Body of pancreas (tissue), 4 donors: ENCODE results near the gene LAMA5. TPM values are rescaled to one million over a fixed set of nuclear protein-coding genes. Genes with fewer than 3 reads are reported as not detected.

Experiments used
- ATAC-seq: fragments of 150-250 bp; one replicate; pipeline ENCODE4 v1.9.1; 2016
- DNase-seq, 4 donors: peaks; one replicate each; pipeline ENCODE4 v3.0.0-alpha.2; 2019
- H3K27ac ChIP-seq, 4 donors: fragments of 200-600 bp; sonication (generic); 1 replicate in 3 of 4; 2 replicates in 1 of 4; pipeline versions ENCODE4 v1.5.1 to v1.6.1; 2016 to 2019; ENCODE audit warnings: mild to moderate bottlenecking in 1 of 4, mixed read lengths in 1 of 4, moderate library complexity in 1 of 4
- H3K27me3 ChIP-seq, 2 donors: fragments of 200-600 bp; sonication (generic); one replicate each; pipeline ENCODE4 v1.6.0; 2016; ENCODE audit warnings: mild to moderate bottlenecking in 1 of 2
- H3K36me3 ChIP-seq, 2 donors: fragments of 200-600 bp; sonication (generic); replicated peaks in 1 of 2; 2 replicates each; pipeline ENCODE4 v1.5.1; 2016; ENCODE audit warnings: low read depth in 2 of 2; ENCODE audit not compliant: insufficient read depth in 1 of 2
- H3K4me1 ChIP-seq: fragments of 200-600 bp; sonication (generic); one replicate; pipeline ENCODE4 v1.6.0; 2016
- H3K4me3 ChIP-seq, 2 donors: fragments of 200-600 bp; sonication (generic); 1 replicate in 1 of 2; 2 replicates in 1 of 2; pipeline ENCODE4 v1.5.1; 2016 to 2019
- H3K9me3 ChIP-seq, 3 donors: fragments of 200-600 bp; sonication (generic); 1 replicate in 2 of 3; 2 replicates in 1 of 3; pipeline ENCODE4 v1.5.1; 2016
- CTCF ChIP-seq, 7 experiments: fragments of 450-650 bp in 4 of 7; fragments of 200-600 bp in 3 of 7; sonication (generic) in 3 of 7; IDR thresholded peaks; one replicate each; pipeline ENCODE4 v1.5.1; 2016 to 2019; ENCODE audit warnings: antibody characterized with exemption in 7 of 7
- POLR2A ChIP-seq, 3 donors: fragments of 450-650 bp; IDR thresholded peaks; one replicate each; pipeline ENCODE4 v1.6.1; 2016; ENCODE audit warnings: antibody characterized with exemption in 3 of 3, mild to moderate bottlenecking in 2 of 3
- WGBS, 2 donors: methylation state at CpG; one replicate each; pipeline ENCODE4 v1.1.5; 2017; 5-methylcytosine and 5-hydroxymethylcytosine counted together
- intact Hi-C: fragments of 100-400 bp; cut with DNase I; formaldehyde crosslinking; loops from one replicate; pipeline ENCODE4 v1.15.1; 2023
- total RNA-seq, 2 donors: library from RNA; depleted of rRNA; stranded (reverse); fragments of >200 nt; gene quantifications; one replicate each; pipeline ENCODE4 v1.1.0, GENCODE V29; 2016

The LAMA5 gene
- total RNA-seq, 2 donors from 2014 or later, result 115 to 185 TPM

GRCh38 chr20:62344092-62344491, 23.0 kb downstream of the LAMA5 start:
- Histone ChIP-seq H3K4me1 (no peaks in the 10 kb centered on the region), H3K27ac (no peak overlapping the region), H3K36me3 (peaks cover 0 to 8% of the 10 kb centered on the region in 2 donors), H3K27me3 (no peaks in the 10 kb centered on the region), H3K9me3 (no peaks in the 10 kb centered on the region), H3K4me3 (no peak overlapping the region)
- ATAC-seq (no peak), DNase-seq (no peak)
- no peak for TF ChIP-seq POLR2A (IDR thresholded peaks at IDR 0.05)
- no peak for TF ChIP-seq CTCF (IDR thresholded peaks at IDR 0.05)
- 91 to 95% methylated on average over 5 of the region's 5 CpGs for WGBS, 2 donors
- intact Hi-C loops, result no loop called here

GRCh38 chr20:62342910-62343309, 24.2 kb downstream of the LAMA5 start:
- H3K9me3 ChIP-seq, result no peaks in the 10 kb centered on the region
- DNase-seq (no peak), ATAC-seq (no peak)
- H3K27me3 ChIP-seq, result no peaks in the 10 kb centered on the region
- WGBS, 2 donors, result 76 to 87% methylated on average over 10 of the region's 10 CpGs
- no peaks in the 10 kb centered on the region for H3K4me1 ChIP-seq
- H3K36me3 ChIP-seq, result peaks cover 4 to 8% of the 10 kb centered on the region in 2 donors
- H3K27ac ChIP-seq, result no peak overlapping the region
- no peak overlapping the region for H3K4me3 ChIP-seq
- TF ChIP-seq POLR2A (IDR thresholded peaks at IDR 0.05) (no peak), CTCF (IDR thresholded peaks at IDR 0.05) (no peak)
- intact Hi-C loops, result no loop called here

- intact Hi-C loops, result no loop called here
- Histone ChIP-seq H3K27ac (no peak overlapping the region), H3K36me3 (peaks cover 0 to 11% of the 10 kb centered on the region in 2 donors), H3K4me3 (no peak overlapping the region), H3K27me3 (no peaks in the 10 kb centered on the region), H3K4me1 (no peaks in the 10 kb centered on the region), H3K9me3 (no peaks in the 10 kb centered on the region)
- DNase-seq, result no peak
- WGBS, 2 donors, result 65 to 82% methylated on average over 13 of the region's 14 CpGs
- no peak for ATAC-seq
- TF ChIP-seq POLR2A (IDR thresholded peaks at IDR 0.05) (no peak), CTCF (IDR thresholded peaks at IDR 0.05) (no peak)
These were observed 27.5 kb downstream of the LAMA5 start for GRCh38 chr20:62339647-62340062.

GRCh38 chr20:62338294-62338620, 28.9 kb downstream of the LAMA5 start:
- no peak overlapping the region for H3K27ac ChIP-seq
- ATAC-seq (no peak), DNase-seq (no peak)
- H3K36me3 ChIP-seq, result peaks cover 0 to 16% of the 10 kb centered on the region in 2 donors
- H3K9me3 ChIP-seq, result no peaks in the 10 kb centered on the region
- TF ChIP-seq CTCF (IDR thresholded peaks at IDR 0.05) (no peak), POLR2A (IDR thresholded peaks at IDR 0.05) (no peak)
- no peaks in the 10 kb centered on the region for H3K4me1 ChIP-seq
- intact Hi-C loops, result no loop called here
- H3K4me3 ChIP-seq, result no peak overlapping the region
- no peaks in the 10 kb centered on the region for H3K27me3 ChIP-seq
- WGBS, 2 donors, result 92% methylated on average over 14 of the region's 16 CpGs; no CpG with 5 or more reads in 1 of the 2 donors

- WGBS, 2 donors, result 82 to 100% methylated on average over 4 to 28 of the region's 34 CpGs
- no peak overlapping the region for H3K4me3 ChIP-seq
- ATAC-seq, result no peak
- no peaks in the 10 kb centered on the region for H3K4me1 ChIP-seq
- no peaks in the 10 kb centered on the region for H3K9me3 ChIP-seq
- TF ChIP-seq POLR2A (IDR thresholded peaks at IDR 0.05) (no peak), CTCF (IDR thresholded peaks at IDR 0.05) (no peak)
- intact Hi-C loops, result no loop called here
- no peaks in the 10 kb centered on the region for H3K27me3 ChIP-seq
- no peak for DNase-seq
- no peak overlapping the region for H3K27ac ChIP-seq
- H3K36me3 ChIP-seq, result peaks cover 0 to 18% of the 10 kb centered on the region in 2 donors
These were observed 29.4 kb downstream of the LAMA5 start for GRCh38 chr20:62337558-62338293.
